PC-9 (cell line): ENCODE data around the gene CMKLR1. TPM values are rescaled to one million over a fixed set of nuclear protein-coding genes. Genes with fewer than 3 reads are reported as not detected.

ENCODE experiments used
- BruUV-seq: library from RNA; stranded (reverse); fragments of 400-500 nt; replicated peaks from 2 replicates; lab custom pipeline; 2021; lab: Mats Ljungman, UMichigan
- CTCF ChIA-PET: fragments of 300-600 bp; sonication (Branson Sonifier 250); formaldehyde crosslinking; loops from one replicate; lab custom pipeline; 2022; ENCODE audit warnings: antibody characterized with exemption; lab: Charles Lee
- POLR2A ChIA-PET: fragments of 300-600 bp; sonication (Branson Sonifier 250); formaldehyde crosslinking; loops from one replicate; lab custom pipeline; 2022; ENCODE audit warnings: antibody characterized with exemption; ENCODE audit not compliant: unreplicated experiment; lab: Charles Lee
- DNase-seq, 2 experiments: peaks; one replicate each; pipeline versions ENCODE4 v3.0.0 to v3.0.0-alpha.2; 2015 to 2022; ENCODE audit warnings: mixed read lengths in 1 of 2
- H2AFZ ChIP-seq: fragments of 200-600 bp; sonication (generic); 2 replicates; pipeline ENCODE4 v1.8.1; 2017; ENCODE audit warnings: antibody characterized with exemption
- H3F3A ChIP-seq: fragments of 200-600 bp; sonication (generic); 2 replicates; pipeline ENCODE4 v1.8.1; 2017; ENCODE audit warnings: antibody characterized with exemption, mild to moderate bottlenecking, low read depth; ENCODE audit not compliant: insufficient read depth
- H3K27ac ChIP-seq: fragments of 200-600 bp; sonication (generic); 2 replicates; pipeline ENCODE4 v1.6.1; 2016; ENCODE audit warnings: mixed run types
- H3K27me3 ChIP-seq: fragments of 200-600 bp; sonication (generic); 2 replicates; pipeline ENCODE4 v1.6.1; 2016; ENCODE audit warnings: low read depth, mixed run types; ENCODE audit not compliant: insufficient read depth
- H3K36me3 ChIP-seq: fragments of 200-600 bp; sonication (generic); 2 replicates; pipeline ENCODE4 v1.6.1; 2016; ENCODE audit warnings: low read depth, mixed run types
- H3K4me1 ChIP-seq: fragments of 200-600 bp; sonication (generic); replicated peaks from 2 replicates; pipeline ENCODE4 v1.6.1; 2016; ENCODE audit warnings: mixed run types; ENCODE audit not compliant: insufficient read depth
- H3K4me2 ChIP-seq: fragments of 200-600 bp; sonication (generic); 2 replicates; pipeline ENCODE4 v1.6.1; 2017; ENCODE audit warnings: mixed run types
- H3K4me3 ChIP-seq: fragments of 200-600 bp; sonication (generic); 2 replicates; pipeline ENCODE4 v1.6.1; 2016; ENCODE audit warnings: mixed run types
- H3K79me2 ChIP-seq: fragments of 200-600 bp; sonication (generic); 2 replicates; pipeline ENCODE4 v1.6.1; 2017; ENCODE audit warnings: low read depth, mixed run types
- H3K9me2 ChIP-seq: fragments of 200-600 bp; sonication (generic); 2 replicates; pipeline ENCODE4 v1.8.1; 2017; ENCODE audit warnings: mild to moderate bottlenecking; ENCODE audit not compliant: insufficient read depth
- H3K9me3 ChIP-seq: fragments of 200-600 bp; sonication (generic); 2 replicates; pipeline ENCODE4 v1.8.1; 2016; ENCODE audit warnings: low read depth; ENCODE audit not compliant: insufficient read depth
- H4K20me1 ChIP-seq: fragments of 200-600 bp; sonication (generic); 2 replicates; pipeline ENCODE4 v1.8.1; 2017; ENCODE audit not compliant: insufficient read depth
- CTCF ChIP-seq: fragments of 200-600 bp; sonication (generic); conservative IDR thresholded peaks from 2 replicates; pipeline ENCODE4 v1.6.1; 2017; ENCODE audit warnings: mixed run types, antibody characterized with exemption, mild to moderate bottlenecking, moderate library complexity
- EZH2 ChIP-seq: fragments of 200-600 bp; sonication (generic); IDR thresholded peaks from 2 replicates; pipeline ENCODE4 v1.8.0; 2017; ENCODE audit warnings: antibody characterized with exemption, low read depth
- intact Hi-C: fragments of 100-400 bp; cut with micrococcal nuclease; formaldehyde crosslinking; loops from one replicate; pipeline ENCODE4 v1.10.0; 2022; ENCODE audit not compliant: unreplicated experiment
- total RNA-seq: library from RNA; stranded (reverse); gene quantifications from 2 replicates; pipeline ENCODE4 v1.2.3, GENCODE V29; 2021

Gene CMKLR1
- total RNA-seq, 1 experiment from 2014 or later = not detected

DNA sequence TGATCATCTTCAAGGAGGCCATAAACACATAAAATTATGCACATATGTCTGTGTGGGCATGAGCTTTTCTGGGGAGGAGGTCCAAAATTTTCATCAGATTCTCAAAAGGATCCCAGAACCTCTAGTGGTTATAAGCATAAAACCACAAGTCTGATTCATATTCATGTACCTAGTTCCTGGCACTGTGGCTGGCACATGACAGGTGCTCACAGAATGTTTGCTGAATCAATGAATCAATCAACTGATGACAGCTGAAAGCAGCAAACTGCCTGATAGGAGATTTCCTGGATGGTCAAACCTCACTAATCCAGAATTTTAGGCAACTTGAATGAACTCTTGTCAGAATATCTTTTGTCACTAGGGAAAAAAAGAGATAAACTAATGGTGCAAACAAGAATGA lies 13.5 kb upstream of the CMKLR1 start:
- TF ChIP-seq CTCF (no peak), EZH2 (no peak)
- no peaks in the 10 kb centered on the region for H4K20me1 ChIP-seq
- no peaks in the 10 kb centered on the region for H3K79me2 ChIP-seq
- H3K36me3 ChIP-seq = no peaks in the 10 kb centered on the region
- no peak for DNase-seq
- H3K27me3 ChIP-seq = no peaks in the 10 kb centered on the region
- H3K4me3 ChIP-seq = no peak overlapping the region
- POLR2A ChIA-PET = no interaction called here
- H3K4me2 ChIP-seq = no peak overlapping the region
- CTCF ChIA-PET = no interaction called here
- no peaks in the 10 kb centered on the region for H3F3A ChIP-seq
- no peak overlapping the region for H2AFZ ChIP-seq
- H3K9me2 ChIP-seq = no peaks in the 10 kb centered on the region
- no peaks in the 10 kb centered on the region for H3K4me1 ChIP-seq
- H3K9me3 ChIP-seq = no peaks in the 10 kb centered on the region
- no TSS peak for BruUV-seq
- H3K27ac ChIP-seq = no peak overlapping the region
- intact Hi-C loops = no loop called here

DNA sequence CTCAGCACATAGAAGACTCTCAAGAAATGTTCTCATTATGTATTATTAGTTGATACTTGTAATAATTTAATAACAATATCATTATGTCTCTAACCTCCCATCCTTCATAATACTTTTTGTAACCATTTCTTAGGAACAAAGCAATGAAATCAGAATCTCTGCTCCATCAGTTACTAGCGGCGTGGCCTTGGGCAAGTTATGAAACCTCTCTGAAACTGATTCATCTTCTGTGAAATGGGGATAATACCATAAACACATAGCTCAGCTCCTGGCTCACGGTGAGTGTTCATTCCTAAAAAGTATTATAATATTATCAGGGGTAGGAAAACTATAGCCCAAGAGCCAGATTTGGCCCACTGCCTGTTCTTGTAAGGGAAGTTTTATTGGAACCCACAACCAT lies 11.4 kb upstream of the CMKLR1 start:
- Histone ChIP-seq H3F3A (no peaks in the 10 kb centered on the region), H3K79me2 (no peaks in the 10 kb centered on the region), H3K27ac (no peak overlapping the region), H2AFZ (no peak overlapping the region), H3K9me3 (no peaks in the 10 kb centered on the region), H3K4me3 (no peak overlapping the region), H3K4me2 (no peak overlapping the region), H3K4me1 (no peaks in the 10 kb centered on the region), H3K36me3 (no peaks in the 10 kb centered on the region), H3K27me3 (no peaks in the 10 kb centered on the region), H4K20me1 (no peaks in the 10 kb centered on the region), H3K9me2 (no peaks in the 10 kb centered on the region)
- no TSS peak for BruUV-seq
- ChIA-PET CTCF (no interaction called here), POLR2A (no interaction called here)
- no peak for DNase-seq
- intact Hi-C loops = no loop called here
- TF ChIP-seq CTCF (no peak), EZH2 (no peak)

DNA sequence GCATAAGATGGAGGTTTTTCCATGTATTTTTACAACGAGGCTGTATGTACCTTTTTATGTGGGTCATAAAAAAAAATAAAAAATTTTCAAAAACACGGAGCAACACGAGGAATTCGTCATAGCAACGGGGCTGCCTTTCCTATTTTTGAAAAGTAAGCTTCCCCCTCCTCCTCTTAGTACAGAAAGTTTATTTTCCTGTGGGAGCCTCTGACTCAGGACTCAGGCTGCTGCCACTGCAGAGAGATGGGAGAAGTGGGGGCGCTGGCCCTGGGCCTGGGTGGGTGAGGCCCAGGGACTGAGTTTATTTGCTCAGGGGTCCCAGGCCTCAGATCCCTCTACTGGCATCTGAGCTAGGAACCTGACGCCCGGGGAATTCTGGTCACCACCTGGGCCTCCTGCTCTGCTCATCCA lies 10.2 kb upstream of the CMKLR1 start:
- Histone ChIP-seq H3K4me2 (no peak overlapping the region), H3K27me3 (no peaks in the 10 kb centered on the region), H3K9me2 (no peaks in the 10 kb centered on the region), H3F3A (no peaks in the 10 kb centered on the region), H3K27ac (no peak overlapping the region), H3K9me3 (no peaks in the 10 kb centered on the region), H3K79me2 (no peaks in the 10 kb centered on the region), H4K20me1 (no peaks in the 10 kb centered on the region), H3K4me1 (no peaks in the 10 kb centered on the region), H3K4me3 (no peak overlapping the region), H3K36me3 (no peaks in the 10 kb centered on the region), H2AFZ (no peak overlapping the region)
- BruUV-seq = no TSS peak
- DNase-seq = no peak
- TF ChIP-seq CTCF (no peak), EZH2 (no peak)
- CTCF ChIA-PET = no interaction called here
- intact Hi-C loops = no loop called here
- POLR2A ChIA-PET = no interaction called here
